ENCODE measurements around the gene SHFL. TPM values are rescaled to one million over a fixed set of nuclear protein-coding genes. Genes with fewer than 3 reads are reported as not detected.

The SHFL gene
- total RNA-seq, 3 donors from 2014 or later (not counting 1 experiment from before 2014, with no cell fraction given), result 107 to 111 (median 107) TPM

GRCh38 chr19:10074153-10074552 lies 12.0 kb upstream of the SHFL start:
- ATAC-seq (peak; percentile 71 to 99 (median 92)), DNase-seq (peak in 1 of 2 donors; percentile 81)
- TF ChIP-seq, protein P1, sequence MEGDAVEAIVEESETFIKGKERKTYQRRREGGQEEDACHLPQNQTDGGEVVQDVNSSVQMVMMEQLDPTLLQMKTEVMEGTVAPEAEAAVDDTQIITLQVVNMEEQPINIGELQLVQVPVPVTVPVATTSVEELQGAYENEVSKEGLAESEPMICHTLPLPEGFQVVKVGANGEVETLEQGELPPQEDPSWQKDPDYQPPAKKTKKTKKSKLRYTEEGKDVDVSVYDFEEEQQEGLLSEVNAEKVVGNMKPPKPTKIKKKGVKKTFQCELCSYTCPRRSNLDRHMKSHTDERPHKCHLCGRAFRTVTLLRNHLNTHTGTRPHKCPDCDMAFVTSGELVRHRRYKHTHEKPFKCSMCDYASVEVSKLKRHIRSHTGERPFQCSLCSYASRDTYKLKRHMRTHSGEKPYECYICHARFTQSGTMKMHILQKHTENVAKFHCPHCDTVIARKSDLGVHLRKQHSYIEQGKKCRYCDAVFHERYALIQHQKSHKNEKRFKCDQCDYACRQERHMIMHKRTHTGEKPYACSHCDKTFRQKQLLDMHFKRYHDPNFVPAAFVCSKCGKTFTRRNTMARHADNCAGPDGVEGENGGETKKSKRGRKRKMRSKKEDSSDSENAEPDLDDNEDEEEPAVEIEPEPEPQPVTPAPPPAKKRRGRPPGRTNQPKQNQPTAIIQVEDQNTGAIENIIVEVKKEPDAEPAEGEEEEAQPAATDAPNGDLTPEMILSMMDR (IDR thresholded peaks at IDR 0.05), result peak; percentile 64
- intact Hi-C loops (cut with micrococcal nuclease), result loop anchor here (1.0 to 2.0 kb wide), 2 partner anchors 39 to 176 kb away; no protein-coding TSS in a partner anchor
- H3K27ac Mint-ChIP-seq, result peak overlapping the region in 1 of 2 donors; percentile 16
- no peaks in the 10 kb centered on the region for H3K4me1 ChIP-seq (ENCODE audit: control insufficient read depth, insufficient read depth, low read length)
- 71% methylated on average over 2 of the region's 2 CpGs for WGBS (ENCODE audit: insufficient coverage)
- peaks cover 0 to 4% of the 10 kb centered on the region in 2 donors for H3K27me3 Mint-ChIP-seq (ENCODE audit: low read depth in 2 of 2)
- no peaks in the 10 kb centered on the region for H3K36me3 Mint-ChIP-seq
- H3K27me3 ChIP-seq (ENCODE audit: control insufficient read depth, insufficient read depth, low read length), result no peaks in the 10 kb centered on the region
- no peak overlapping the region for H3K27ac ChIP-seq (ENCODE audit: low read length)
- no peaks in the 10 kb centered on the region for H3K4me1 Mint-ChIP-seq
- H3K4me3 ChIP-seq (ENCODE audit: low read length), result no peak overlapping the region
- no peaks in the 10 kb centered on the region for H3K36me3 ChIP-seq (ENCODE audit: control insufficient read depth, insufficient read depth, low read length)
- H3K4me3 Mint-ChIP-seq, result no peak overlapping the region
- H3K9me3 Mint-ChIP-seq, result no peaks in the 10 kb centered on the region
- peaks cover 12% of the 10 kb centered on the region for H3K9me3 ChIP-seq (ENCODE audit: control insufficient read depth, insufficient read depth, low read length)

DNA sequence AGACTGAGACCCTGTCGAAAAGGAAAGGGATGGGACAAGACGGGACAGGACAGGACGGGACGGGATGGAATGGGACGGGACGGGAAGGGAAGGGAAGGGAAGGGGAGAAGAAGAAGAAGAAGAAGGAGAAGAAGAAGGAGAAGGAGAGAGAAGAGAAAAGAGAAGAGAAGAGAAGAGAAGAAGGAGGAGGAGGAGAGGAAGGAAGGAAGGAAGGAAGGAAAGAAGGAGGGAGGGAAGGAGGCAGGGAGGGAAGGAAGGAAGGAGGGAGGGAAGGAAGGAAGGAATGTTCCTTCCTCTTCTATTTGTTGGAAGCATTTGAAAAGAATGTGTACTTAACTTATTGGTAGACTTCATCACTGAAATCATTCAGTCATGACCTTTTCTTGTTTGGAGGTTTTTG lies 9.6 kb upstream of the SHFL start:
- H3K36me3 ChIP-seq (ENCODE audit: control insufficient read depth, insufficient read depth, low read length), result no peaks in the 10 kb centered on the region
- no peak overlapping the region for H3K27ac Mint-ChIP-seq
- H3K9me3 ChIP-seq (ENCODE audit: control insufficient read depth, insufficient read depth, low read length), result peaks cover 12% of the 10 kb centered on the region
- no peaks in the 10 kb centered on the region for H3K9me3 Mint-ChIP-seq
- no peaks in the 10 kb centered on the region for H3K27me3 ChIP-seq (ENCODE audit: control insufficient read depth, insufficient read depth, low read length)
- H3K4me1 Mint-ChIP-seq, result no peaks in the 10 kb centered on the region
- H3K4me1 ChIP-seq (ENCODE audit: control insufficient read depth, insufficient read depth, low read length), result no peaks in the 10 kb centered on the region
- TF ChIP-seq, protein P1 (IDR thresholded peaks at IDR 0.05), result no peak
- H3K36me3 Mint-ChIP-seq, result no peaks in the 10 kb centered on the region
- H3K27me3 Mint-ChIP-seq (ENCODE audit: low read depth in 2 of 2), result no peaks in the 10 kb centered on the region
- WGBS (ENCODE audit: insufficient coverage), result 87% methylated on average over 6 of the region's 6 CpGs
- no peak overlapping the region for H3K4me3 ChIP-seq (ENCODE audit: low read length)
- ATAC-seq, result no peak
- no peak overlapping the region for H3K27ac ChIP-seq (ENCODE audit: low read length)
- no peak for DNase-seq
- H3K4me3 Mint-ChIP-seq, result no peak overlapping the region
- intact Hi-C loops (cut with micrococcal nuclease), result no loop called here

DNA sequence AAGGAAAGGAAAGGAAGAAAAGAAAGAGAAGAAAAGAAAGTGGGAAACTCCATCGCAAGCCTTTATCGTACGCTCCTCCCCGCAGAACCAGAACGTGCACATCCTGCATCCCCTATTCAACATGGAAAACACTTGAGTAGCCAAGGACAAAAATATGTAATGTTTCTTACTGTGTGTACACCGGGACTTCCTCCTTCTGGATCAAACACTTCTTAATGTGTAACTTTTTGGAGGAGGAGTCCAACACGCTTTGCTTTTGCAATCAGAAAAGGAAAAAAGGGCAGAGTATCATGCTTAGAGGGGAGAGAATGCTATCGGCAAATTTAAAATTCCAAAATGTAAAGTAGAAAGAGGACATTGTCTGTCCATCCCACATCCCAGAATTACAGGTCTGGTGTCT lies 7.8 kb upstream of the SHFL start:
- H3K9me3 ChIP-seq (ENCODE audit: control insufficient read depth, insufficient read depth, low read length), result peaks cover 10% of the 10 kb centered on the region
- WGBS (ENCODE audit: insufficient coverage), result 38% methylated on average over 2 of the region's 8 CpGs
- Mint-ChIP-seq H3K4me1 (no peaks in the 10 kb centered on the region), H3K27ac (no peak overlapping the region), H3K27me3 (ENCODE audit: low read depth in 2 of 2) (no peaks in the 10 kb centered on the region), H3K4me3 (no peak overlapping the region), H3K9me3 (no peaks in the 10 kb centered on the region), H3K36me3 (no peaks in the 10 kb centered on the region)
- ATAC-seq (no peak), DNase-seq (no peak)
- no peaks in the 10 kb centered on the region for H3K36me3 ChIP-seq (ENCODE audit: control insufficient read depth, insufficient read depth, low read length)
- no peaks in the 10 kb centered on the region for H3K27me3 ChIP-seq (ENCODE audit: control insufficient read depth, insufficient read depth, low read length)
- intact Hi-C loops (cut with micrococcal nuclease), result no loop called here
- TF ChIP-seq, protein P1 (IDR thresholded peaks at IDR 0.05), result no peak
- no peak overlapping the region for H3K27ac ChIP-seq (ENCODE audit: low read length)
- no peaks in the 10 kb centered on the region for H3K4me1 ChIP-seq (ENCODE audit: control insufficient read depth, insufficient read depth, low read length)
- H3K4me3 ChIP-seq (ENCODE audit: low read length), result no peak overlapping the region

- Histone ChIP-seq H3K27ac (ENCODE audit: low read length) (no peak overlapping the region), H3K4me3 (ENCODE audit: low read length) (no peak overlapping the region), H3K9me3 (ENCODE audit: control insufficient read depth, insufficient read depth, low read length) (peaks cover 3% of the 10 kb centered on the region), H3K27me3 (ENCODE audit: control insufficient read depth, insufficient read depth, low read length) (no peaks in the 10 kb centered on the region), H3K4me1 (ENCODE audit: control insufficient read depth, insufficient read depth, low read length) (no peaks in the 10 kb centered on the region), H3K36me3 (ENCODE audit: control insufficient read depth, insufficient read depth, low read length) (no peaks in the 10 kb centered on the region)
- intact Hi-C loops (cut with micrococcal nuclease), result no loop called here
- Mint-ChIP-seq H3K27me3 (ENCODE audit: low read depth in 2 of 2) (no peaks in the 10 kb centered on the region), H3K36me3 (no peaks in the 10 kb centered on the region), H3K4me3 (no peak overlapping the region), H3K9me3 (no peaks in the 10 kb centered on the region), H3K4me1 (no peaks in the 10 kb centered on the region), H3K27ac (no peak overlapping the region)
- DNase-seq, result no peak
- 81% methylated on average over 7 of the region's 7 CpGs for WGBS (ENCODE audit: insufficient coverage)
- TF ChIP-seq, protein P1 (IDR thresholded peaks at IDR 0.05), result no peak
- ATAC-seq, result no peak
Observed at GRCh38 chr19:10079031-10079453, 7.1 kb upstream of the SHFL start.

All from natural killer cell (primary cell).